GM12872 (cell line): ENCODE data around the gene TBC1D19.

Experiments used
- CTCF ChIP-seq: IDR thresholded peaks from 3 replicates; pipeline ENCODE4 v1.5.1; 2011; ENCODE audit warnings: low read depth, mild to moderate bottlenecking, low read length, moderate library complexity; ENCODE audit not compliant: insufficient read depth

Gene TBC1D19

GRCh38 chr4:26583865-26584652 is at the start of gene TBC1D19:
Gene TBC1D19 (plus strand): TSS chr4:26584084. CDS start chr4:26584194, 110 bp downstream.
- no peak for TF ChIP-seq CTCF

GRCh38 chr4:26542991-26543390 is 40.9 kb upstream of the TBC1D19 start:
- TF ChIP-seq CTCF: no peak

GRCh38 chr4:26544421-26544820 is 39.5 kb upstream of the TBC1D19 start:
- TF ChIP-seq CTCF: no peak

- TF ChIP-seq CTCF: no peak
These were observed 26.7 kb upstream of the TBC1D19 start for GRCh38 chr4:26557164-26557563.

- no peak for TF ChIP-seq CTCF
These were observed 25.6 kb upstream of the TBC1D19 start for GRCh38 chr4:26558166-26558895.

- TF ChIP-seq CTCF: no peak
These were observed 17.8 kb upstream of the TBC1D19 start for GRCh38 chr4:26566133-26566532.

GRCh38 chr4:26568446-26568994 is 15.4 kb upstream of the TBC1D19 start:
- TF ChIP-seq CTCF: no peak
